IPS-18a (cell line): ENCODE measurements around the gene AFAP1L1.

ENCODE experiments used
- H3K27ac ChIP-seq: one replicate; pipeline ENCODE4 v1.5.1; 2013; ENCODE audit warnings: low read length
- H3K27me3 ChIP-seq: one replicate; pipeline ENCODE4 v1.6.1; 2013; ENCODE audit warnings: mild to moderate bottlenecking, low read length; ENCODE audit not compliant: control insufficient read depth, insufficient read depth
- H3K36me3 ChIP-seq: one replicate; pipeline ENCODE4 v1.6.1; 2013; ENCODE audit warnings: low read depth, low read length; ENCODE audit not compliant: control insufficient read depth
- H3K4me1 ChIP-seq: one replicate; pipeline ENCODE4 v1.6.1; 2013; ENCODE audit warnings: low read depth, low read length; ENCODE audit not compliant: control insufficient read depth
- H3K4me3 ChIP-seq: one replicate; pipeline ENCODE4 v1.5.1; 2013; ENCODE audit warnings: low read length
- H3K9ac ChIP-seq: one replicate; pipeline ENCODE4 v1.6.1; 2013; ENCODE audit warnings: mild to moderate bottlenecking, low read length, moderate library complexity
- H3K9me3 ChIP-seq: one replicate; pipeline ENCODE4 v1.6.1; 2013; ENCODE audit warnings: low read depth, low read length; ENCODE audit not compliant: control insufficient read depth

Gene AFAP1L1

DNA sequence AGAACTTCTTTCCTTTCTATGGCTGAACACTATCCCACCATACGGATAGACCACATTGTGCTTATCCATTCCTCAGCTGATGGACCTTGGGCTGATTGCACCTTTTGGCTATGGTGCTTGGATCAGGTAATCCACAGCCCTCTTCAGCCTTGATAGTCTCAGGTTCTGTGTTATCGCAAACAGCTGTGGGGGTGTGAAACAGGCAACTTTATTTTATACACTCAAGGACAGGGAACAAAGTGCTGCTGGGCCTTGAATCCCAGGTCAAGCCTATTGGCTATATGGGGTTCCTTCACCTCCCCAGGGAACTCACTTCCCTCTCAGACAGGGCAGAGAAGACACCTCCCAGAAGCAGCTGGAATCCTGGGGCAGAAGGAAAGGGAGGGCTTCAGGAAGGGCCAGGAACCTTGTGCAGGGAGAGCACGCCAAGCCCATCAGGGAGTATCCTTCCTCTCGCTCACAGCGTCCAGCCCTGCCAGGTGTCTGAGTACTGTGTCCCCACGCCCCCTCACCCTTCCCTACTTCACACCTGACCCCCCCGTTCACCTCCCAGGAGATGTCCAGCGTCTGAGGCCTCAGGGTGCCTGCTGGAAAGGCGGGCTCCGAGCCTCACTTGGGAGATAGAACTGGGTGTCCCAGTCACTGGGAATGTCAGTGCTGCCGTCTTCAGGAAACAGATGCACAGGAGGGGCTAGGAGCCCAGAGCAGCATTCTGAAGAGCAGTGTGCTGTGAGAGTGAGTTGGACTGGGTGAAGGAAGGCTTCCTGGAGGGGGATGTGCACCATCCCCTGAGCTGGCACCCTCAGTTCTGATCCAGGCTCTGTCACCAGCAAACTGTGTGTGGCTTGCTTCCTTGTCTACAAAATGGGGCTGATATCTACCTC, 32.8 kb downstream of the AFAP1L1 start:
- H3K36me3 ChIP-seq: no peaks in the 10 kb centered on the region
- no peaks in the 10 kb centered on the region for H3K27me3 ChIP-seq
- no peak overlapping the region for H3K9ac ChIP-seq
- H3K9me3 ChIP-seq: no peaks in the 10 kb centered on the region
- no peaks in the 10 kb centered on the region for H3K4me1 ChIP-seq
- no peak overlapping the region for H3K4me3 ChIP-seq
- H3K27ac ChIP-seq: no peak overlapping the region

DNA sequence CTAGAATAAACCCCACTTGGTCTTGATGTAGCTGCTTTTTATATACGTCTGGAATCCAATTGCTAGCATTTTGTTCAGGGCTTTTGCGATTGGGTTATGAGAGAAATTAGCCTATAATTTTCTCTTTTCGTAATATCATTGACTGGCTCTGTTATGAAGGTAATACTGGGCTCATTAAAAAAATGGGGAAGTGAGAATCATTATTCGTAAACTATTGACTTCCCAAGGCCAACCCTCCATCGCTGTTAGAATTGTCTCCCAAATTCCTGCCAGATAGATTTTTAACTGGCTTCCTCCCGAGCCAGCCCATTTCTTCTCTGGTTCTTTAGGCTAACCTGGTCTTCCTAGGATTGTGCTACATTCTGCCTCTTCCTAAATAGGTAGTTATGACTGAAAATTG, 37.7 kb downstream of the AFAP1L1 start:
- no peak overlapping the region for H3K4me3 ChIP-seq
- no peaks in the 10 kb centered on the region for H3K9me3 ChIP-seq
- peaks cover 8% of the 10 kb centered on the region for H3K4me1 ChIP-seq
- H3K9ac ChIP-seq: no peak overlapping the region
- no peaks in the 10 kb centered on the region for H3K36me3 ChIP-seq
- no peaks in the 10 kb centered on the region for H3K27me3 ChIP-seq
- no peak overlapping the region for H3K27ac ChIP-seq

DNA sequence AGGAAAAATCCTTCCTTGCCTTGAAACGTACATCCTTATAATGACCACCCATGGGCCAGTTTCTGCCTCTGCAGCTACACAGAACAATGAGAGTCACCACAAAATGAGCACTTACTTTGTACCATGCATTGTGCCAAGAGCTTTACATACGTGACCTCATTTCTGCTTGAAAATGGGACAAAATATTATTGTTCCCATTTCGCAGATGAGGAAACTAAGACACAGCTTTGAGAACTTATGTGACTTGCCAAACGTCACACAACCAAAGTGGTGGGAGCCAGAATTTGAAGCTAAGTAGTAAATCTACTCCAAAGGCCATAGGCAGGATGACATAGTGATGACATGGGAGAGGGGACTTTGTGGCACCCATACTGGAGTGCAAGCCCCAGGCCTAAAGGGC, 38.8 kb downstream of the AFAP1L1 start:
- H3K4me1 ChIP-seq: peaks cover 8% of the 10 kb centered on the region
- no peak overlapping the region for H3K27ac ChIP-seq
- no peaks in the 10 kb centered on the region for H3K9me3 ChIP-seq
- H3K4me3 ChIP-seq: no peak overlapping the region
- no peaks in the 10 kb centered on the region for H3K27me3 ChIP-seq
- H3K9ac ChIP-seq: no peak overlapping the region
- no peaks in the 10 kb centered on the region for H3K36me3 ChIP-seq

- Histone ChIP-seq H3K9ac (no peak overlapping the region), H3K27ac (no peak overlapping the region), H3K4me3 (no peak overlapping the region), H3K36me3 (no peaks in the 10 kb centered on the region), H3K4me1 (peaks cover 8% of the 10 kb centered on the region), H3K9me3 (no peaks in the 10 kb centered on the region), H3K27me3 (no peaks in the 10 kb centered on the region)
Measured at GRCh38 chr5:149310947-149311658, 39.4 kb downstream of the AFAP1L1 start.

GRCh38 chr5:149313151-149313841, 41.6 kb downstream of the AFAP1L1 start:
- Histone ChIP-seq H3K9me3 (no peaks in the 10 kb centered on the region), H3K36me3 (no peaks in the 10 kb centered on the region), H3K9ac (no peak overlapping the region), H3K27me3 (no peaks in the 10 kb centered on the region), H3K4me3 (no peak overlapping the region), H3K4me1 (peaks cover 11% of the 10 kb centered on the region), H3K27ac (no peak overlapping the region)

DNA sequence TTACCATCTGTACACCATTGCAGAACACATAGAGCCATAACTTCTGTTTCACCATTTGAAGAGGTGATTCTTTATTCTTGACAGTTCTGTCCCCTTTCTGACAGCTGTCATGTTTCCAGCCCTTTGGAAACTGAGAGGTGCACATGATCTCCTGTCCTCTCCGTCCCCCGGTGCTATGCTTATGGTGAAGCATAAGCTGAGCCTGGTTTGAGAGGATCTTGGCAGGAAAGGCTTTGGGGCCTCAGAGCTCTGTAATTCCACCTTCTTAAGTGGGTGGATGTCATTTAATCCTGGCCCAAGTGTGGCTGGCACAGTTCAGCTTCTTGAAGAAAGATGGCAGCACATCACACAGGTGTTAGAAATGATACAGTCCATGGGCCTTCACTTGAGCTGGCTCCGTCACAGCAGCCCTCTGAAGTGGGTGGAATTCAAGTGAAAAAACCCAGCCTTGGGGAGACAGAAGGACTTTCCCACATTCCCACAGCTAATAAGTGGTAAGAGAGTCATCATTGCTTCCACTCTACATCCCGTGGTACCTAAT, 43.0 kb downstream of the AFAP1L1 start:
- H3K4me3 ChIP-seq: no peak overlapping the region
- H3K27ac ChIP-seq: no peak overlapping the region
- no peak overlapping the region for H3K9ac ChIP-seq
- peaks cover 11% of the 10 kb centered on the region for H3K4me1 ChIP-seq
- H3K9me3 ChIP-seq: no peaks in the 10 kb centered on the region
- H3K27me3 ChIP-seq: no peaks in the 10 kb centered on the region
- H3K36me3 ChIP-seq: no peaks in the 10 kb centered on the region

GRCh38 chr5:149315753-149316152, 44.1 kb downstream of the AFAP1L1 start:
- no peaks in the 10 kb centered on the region for H3K36me3 ChIP-seq
- H3K27ac ChIP-seq: no peak overlapping the region
- H3K4me3 ChIP-seq: no peak overlapping the region
- no peak overlapping the region for H3K9ac ChIP-seq
- peaks cover 8% of the 10 kb centered on the region for H3K4me1 ChIP-seq
- no peaks in the 10 kb centered on the region for H3K9me3 ChIP-seq
- H3K27me3 ChIP-seq: no peaks in the 10 kb centered on the region

DNA sequence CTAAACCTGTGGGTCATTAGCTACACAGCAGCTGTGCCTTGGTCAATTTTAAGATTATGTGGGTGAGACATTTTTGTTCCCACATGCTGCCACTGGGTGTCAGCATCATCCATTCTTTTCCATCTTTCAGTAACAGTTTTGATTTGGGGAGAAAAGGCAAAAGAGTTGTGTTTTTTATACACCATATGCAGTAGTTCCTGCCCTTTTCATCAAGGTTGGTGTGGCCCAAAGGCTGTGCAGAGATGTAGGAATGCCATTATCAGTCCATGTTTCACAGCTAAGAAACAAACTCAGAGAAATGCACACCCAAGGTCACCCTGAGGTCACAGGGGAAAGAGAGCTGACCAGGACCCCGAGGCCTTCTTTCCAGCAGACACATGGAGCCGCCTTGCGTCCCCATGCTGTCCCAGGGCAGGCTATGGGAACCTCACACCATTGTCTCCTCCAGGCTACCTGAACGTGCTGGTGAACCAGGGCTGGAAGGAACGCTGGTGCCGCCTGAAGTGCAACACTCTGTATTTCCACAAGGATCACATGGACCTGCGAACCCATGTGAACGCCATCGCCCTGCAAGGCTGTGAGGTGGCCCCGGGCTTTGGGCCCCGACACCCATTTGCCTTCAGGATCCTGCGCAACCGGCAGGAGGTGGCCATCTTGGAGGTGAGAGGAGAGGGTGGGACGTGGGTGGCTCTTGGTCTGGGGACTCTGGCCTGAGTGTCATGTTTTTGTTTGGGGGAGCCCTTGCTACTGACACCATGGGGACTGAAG, 45.8 kb downstream of the AFAP1L1 start:
- no peak overlapping the region for H3K27ac ChIP-seq
- no peak overlapping the region for H3K9ac ChIP-seq
- H3K27me3 ChIP-seq: no peaks in the 10 kb centered on the region
- H3K4me1 ChIP-seq: peaks cover 5% of the 10 kb centered on the region
- no peaks in the 10 kb centered on the region for H3K9me3 ChIP-seq
- no peak overlapping the region for H3K4me3 ChIP-seq
- no peaks in the 10 kb centered on the region for H3K36me3 ChIP-seq

DNA sequence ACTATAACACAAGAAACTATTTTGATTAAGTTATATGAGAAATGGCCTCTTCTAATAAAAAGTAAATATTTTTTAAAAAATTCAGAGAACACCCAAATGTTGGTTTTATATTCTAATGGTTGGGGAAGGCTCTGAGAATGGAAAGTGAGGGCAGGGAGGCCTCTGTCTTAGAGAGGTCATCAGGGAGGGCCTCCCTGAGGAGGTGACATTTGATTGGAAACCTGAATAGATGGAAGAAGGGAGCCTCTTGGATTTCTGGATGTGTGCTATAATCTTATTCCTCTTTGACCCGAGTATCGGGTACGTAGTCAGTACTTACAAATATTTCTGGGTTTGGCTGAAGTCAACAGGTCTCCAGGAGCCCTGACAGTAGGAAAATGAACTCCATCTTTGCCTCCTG, 47.5 kb downstream of the AFAP1L1 start:
- no peak overlapping the region for H3K27ac ChIP-seq
- no peak overlapping the region for H3K9ac ChIP-seq
- no peaks in the 10 kb centered on the region for H3K27me3 ChIP-seq
- no peaks in the 10 kb centered on the region for H3K9me3 ChIP-seq
- H3K4me3 ChIP-seq: no peak overlapping the region
- H3K4me1 ChIP-seq: peaks cover 5% of the 10 kb centered on the region
- H3K36me3 ChIP-seq: no peaks in the 10 kb centered on the region

- no peak overlapping the region for H3K4me3 ChIP-seq
- H3K4me1 ChIP-seq: peaks cover 5% of the 10 kb centered on the region
- H3K27me3 ChIP-seq: no peaks in the 10 kb centered on the region
- H3K36me3 ChIP-seq: no peaks in the 10 kb centered on the region
- no peaks in the 10 kb centered on the region for H3K9me3 ChIP-seq
- H3K27ac ChIP-seq: no peak overlapping the region
- H3K9ac ChIP-seq: no peak overlapping the region
Measured at GRCh38 chr5:149320791-149321330, 49.2 kb downstream of the AFAP1L1 start.
